ENCODE measurements around the gene MROH2B. TPM values are rescaled to one million over a fixed set of nuclear protein-coding genes. Genes with fewer than 3 reads are reported as not detected.

Gene MROH2B
- total RNA-seq, 2 donors from 2014 or later, result not detected

DNA sequence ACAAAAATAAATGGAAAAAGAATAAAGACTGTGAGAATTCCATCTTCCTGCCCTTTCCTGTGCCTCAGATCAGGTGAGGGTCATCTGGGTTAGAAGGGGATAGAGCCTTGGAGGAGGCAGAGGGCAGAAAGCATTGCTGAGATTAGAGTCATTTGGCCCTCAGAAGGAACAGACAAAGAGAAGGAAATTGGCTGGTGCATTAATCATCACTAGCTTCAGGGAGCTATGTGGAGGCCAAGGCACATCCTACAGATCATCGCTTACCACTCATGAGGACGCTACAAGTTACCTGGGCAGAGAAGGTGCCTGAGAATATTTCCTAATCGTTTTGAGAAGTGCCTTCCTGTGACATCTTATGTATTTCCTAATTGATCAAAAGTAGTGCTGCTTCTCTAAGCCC lies 87.4 kb downstream of the MROH2B start:
- Mint-ChIP-seq H3K9me3 (peaks cover 2% of the 10 kb centered on the region), H3K4me3 (no peak overlapping the region), H3K4me1 (peaks cover 20% of the 10 kb centered on the region), H3K27ac (no peak overlapping the region), H3K27me3 (ENCODE audit: insufficient read depth) (no peaks in the 10 kb centered on the region), H3K36me3 (ENCODE audit: low read depth) (no peaks in the 10 kb centered on the region)
- Histone ChIP-seq H3K27ac (ENCODE audit: low read depth, low read length) (no peak overlapping the region), H3K4me3 (ENCODE audit: low read length) (no peak overlapping the region), H3K4me1 (ENCODE audit: control insufficient read depth, insufficient read depth, low read length) (no peaks in the 10 kb centered on the region), H3K9me3 (ENCODE audit: control insufficient read depth, low read length) (peaks cover 8% of the 10 kb centered on the region), H3K9ac (ENCODE audit: extremely low read depth, low read length, poor library complexity, severe bottlenecking) (no peak overlapping the region), H3K27me3 (ENCODE audit: control insufficient read depth, insufficient read depth, low read length, poor library complexity, severe bottlenecking) (no peaks in the 10 kb centered on the region), H3K36me3 (ENCODE audit: control insufficient read depth, insufficient read depth, low read length) (no peaks in the 10 kb centered on the region)
- WGBS, 2 experiments (ENCODE audit: insufficient coverage in 1 of 2, insufficient read length in 1 of 2), result 89 to 100% methylated on average over 2 to 3 of the region's 3 CpGs
- TF ChIP-seq CTCF (conservative IDR thresholded peaks at IDR 0.05), result no peak
- DNase-seq, result no peak

DNA sequence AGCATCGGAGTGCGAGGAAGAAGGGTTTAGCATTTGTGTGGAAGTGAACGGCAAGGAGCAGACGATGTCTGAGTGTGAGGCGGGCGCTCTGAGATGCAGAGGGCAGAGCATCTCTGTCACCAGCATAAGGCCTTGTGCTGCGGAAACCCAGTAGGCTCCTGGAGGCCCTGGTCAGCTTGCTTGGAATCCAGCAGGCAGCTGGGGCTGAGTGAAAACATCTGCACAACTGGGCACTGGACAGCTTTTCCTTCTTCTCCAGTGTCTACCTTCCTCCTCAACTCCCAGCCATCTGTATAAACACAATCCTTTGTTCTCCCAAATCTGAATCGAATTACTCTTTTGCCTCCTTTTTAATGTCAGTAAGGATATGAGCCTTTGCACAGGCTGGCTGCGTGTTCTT lies 89.7 kb downstream of the MROH2B start:
- peaks cover 23% of the 10 kb centered on the region for H3K4me1 Mint-ChIP-seq
- no peak overlapping the region for H3K27ac Mint-ChIP-seq
- H3K27me3 Mint-ChIP-seq (ENCODE audit: insufficient read depth), result no peaks in the 10 kb centered on the region
- H3K4me3 ChIP-seq (ENCODE audit: low read length), result no peak overlapping the region
- no peaks in the 10 kb centered on the region for H3K4me1 ChIP-seq (ENCODE audit: control insufficient read depth, insufficient read depth, low read length)
- WGBS, 2 experiments (ENCODE audit: insufficient coverage in 1 of 2, insufficient read length in 1 of 2), result 93 to 98% methylated on average over 7 to 9 of the region's 9 CpGs
- DNase-seq, result no peak
- no peaks in the 10 kb centered on the region for H3K36me3 Mint-ChIP-seq (ENCODE audit: low read depth)
- H3K36me3 ChIP-seq (ENCODE audit: control insufficient read depth, insufficient read depth, low read length), result no peaks in the 10 kb centered on the region
- no peak for TF ChIP-seq CTCF (conservative IDR thresholded peaks at IDR 0.05)
- H3K9me3 Mint-ChIP-seq, result no peaks in the 10 kb centered on the region
- H3K27me3 ChIP-seq (ENCODE audit: control insufficient read depth, insufficient read depth, low read length, poor library complexity, severe bottlenecking), result no peaks in the 10 kb centered on the region
- no peak overlapping the region for H3K9ac ChIP-seq (ENCODE audit: extremely low read depth, low read length, poor library complexity, severe bottlenecking)
- no peak overlapping the region for H3K27ac ChIP-seq (ENCODE audit: low read depth, low read length)
- H3K9me3 ChIP-seq (ENCODE audit: control insufficient read depth, low read length), result no peaks in the 10 kb centered on the region
- H3K4me3 Mint-ChIP-seq, result no peak overlapping the region

DNA sequence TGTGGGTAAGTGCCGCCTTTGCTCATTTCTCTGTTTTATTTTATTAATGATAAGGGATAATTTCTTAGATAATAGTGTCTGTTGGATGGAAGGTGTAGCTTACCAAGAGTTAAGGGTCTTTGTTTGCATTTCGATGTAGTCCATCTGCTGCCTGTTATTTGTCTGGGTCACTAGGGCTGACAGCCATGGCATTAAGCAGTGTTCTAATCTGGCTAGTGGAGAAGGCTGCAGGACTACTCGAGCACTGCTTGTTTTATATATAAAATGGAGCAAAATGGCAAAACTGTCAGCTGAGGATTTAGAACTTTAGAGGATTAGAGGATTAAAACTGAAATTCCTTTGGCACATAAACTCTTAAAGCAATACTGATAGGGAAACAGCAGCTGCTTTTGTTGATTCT lies 94.3 kb downstream of the MROH2B start:
- no peak overlapping the region for H3K27ac ChIP-seq (ENCODE audit: low read depth, low read length)
- TF ChIP-seq CTCF (conservative IDR thresholded peaks at IDR 0.05), result no peak
- H3K27ac Mint-ChIP-seq, result no peak overlapping the region
- no peak for DNase-seq
- no peaks in the 10 kb centered on the region for H3K9me3 ChIP-seq (ENCODE audit: control insufficient read depth, low read length)
- no peaks in the 10 kb centered on the region for H3K36me3 ChIP-seq (ENCODE audit: control insufficient read depth, insufficient read depth, low read length)
- H3K4me1 ChIP-seq (ENCODE audit: control insufficient read depth, insufficient read depth, low read length), result no peaks in the 10 kb centered on the region
- H3K4me1 Mint-ChIP-seq, result peaks cover 14% of the 10 kb centered on the region
- no peaks in the 10 kb centered on the region for H3K36me3 Mint-ChIP-seq (ENCODE audit: low read depth)
- H3K4me3 Mint-ChIP-seq, result no peak overlapping the region
- no peaks in the 10 kb centered on the region for H3K27me3 ChIP-seq (ENCODE audit: control insufficient read depth, insufficient read depth, low read length, poor library complexity, severe bottlenecking)
- H3K9ac ChIP-seq (ENCODE audit: extremely low read depth, low read length, poor library complexity, severe bottlenecking), result no peak overlapping the region
- WGBS, 2 experiments (ENCODE audit: insufficient coverage in 1 of 2, insufficient read length in 1 of 2), result 86 to 88% methylated on average over 3 of the region's 3 CpGs
- no peaks in the 10 kb centered on the region for H3K9me3 Mint-ChIP-seq
- no peak overlapping the region for H3K4me3 ChIP-seq (ENCODE audit: low read length)
- no peaks in the 10 kb centered on the region for H3K27me3 Mint-ChIP-seq (ENCODE audit: insufficient read depth)
